Skeletal muscle cell (primary cell): ENCODE data around the gene ARMC2.
A peak's percentile ranks its signal among the peaks of the same experiment; 100 is the strongest.

Experiments
- DNase-seq: peaks from one replicate; pipeline ENCODE4 v3.0.0-alpha.2; 2010; ENCODE audit warnings: low read depth
- H3K4me3 ChIP-seq: 2 replicates; pipeline ENCODE4 v1.5.1; 2011; ENCODE audit warnings: low read depth, mild to moderate bottlenecking, control low read depth, low read length, moderate library complexity

ARMC2 gene

DNA sequence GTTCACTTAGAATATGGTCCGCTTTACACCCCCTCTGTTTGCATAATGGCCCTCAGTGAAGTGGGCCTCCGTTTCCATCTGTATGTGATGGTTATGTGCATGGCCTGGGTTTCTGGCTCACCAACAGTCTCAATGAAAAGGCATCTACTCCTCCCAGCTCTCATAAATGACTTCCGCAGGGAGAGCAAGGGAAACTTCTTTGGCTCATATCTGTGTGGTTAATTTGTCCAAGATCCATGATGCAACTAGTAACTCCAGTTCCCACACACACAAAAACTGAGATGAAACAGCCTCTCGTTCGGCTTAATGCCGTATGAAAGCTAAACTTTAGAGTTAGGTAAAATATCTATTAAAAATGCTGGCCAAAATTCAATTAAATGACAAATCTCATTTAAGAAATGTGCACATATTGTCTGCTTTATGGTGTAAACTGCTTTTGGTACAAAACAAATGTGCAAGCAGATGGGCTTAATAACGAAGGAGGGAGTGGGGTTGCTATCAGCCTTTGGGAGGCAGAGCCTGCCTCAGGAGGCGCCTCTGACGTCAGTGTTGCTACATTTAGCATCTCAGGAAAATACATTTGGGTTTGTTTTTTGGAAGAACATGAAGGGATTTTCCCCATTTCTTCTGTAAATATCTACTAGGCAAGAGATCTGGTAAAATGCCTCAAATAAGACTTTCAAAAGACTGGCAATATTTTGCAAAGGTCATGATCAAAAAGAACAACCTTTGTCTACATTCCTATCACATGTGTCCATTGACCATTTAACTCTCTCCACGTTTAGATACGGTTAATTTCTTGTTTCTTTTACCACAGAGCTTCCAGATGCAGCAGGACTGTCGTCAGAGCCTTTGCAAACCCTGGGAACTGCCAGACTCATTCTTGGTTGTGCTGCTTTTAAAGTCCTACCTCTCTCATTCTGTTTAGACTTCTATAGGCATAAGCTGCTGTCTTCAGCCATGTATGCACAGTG, 96.8 kb downstream of the ARMC2 start:
- peak; percentile 94 for DNase-seq
- no peak overlapping the region for H3K4me3 ChIP-seq

DNA sequence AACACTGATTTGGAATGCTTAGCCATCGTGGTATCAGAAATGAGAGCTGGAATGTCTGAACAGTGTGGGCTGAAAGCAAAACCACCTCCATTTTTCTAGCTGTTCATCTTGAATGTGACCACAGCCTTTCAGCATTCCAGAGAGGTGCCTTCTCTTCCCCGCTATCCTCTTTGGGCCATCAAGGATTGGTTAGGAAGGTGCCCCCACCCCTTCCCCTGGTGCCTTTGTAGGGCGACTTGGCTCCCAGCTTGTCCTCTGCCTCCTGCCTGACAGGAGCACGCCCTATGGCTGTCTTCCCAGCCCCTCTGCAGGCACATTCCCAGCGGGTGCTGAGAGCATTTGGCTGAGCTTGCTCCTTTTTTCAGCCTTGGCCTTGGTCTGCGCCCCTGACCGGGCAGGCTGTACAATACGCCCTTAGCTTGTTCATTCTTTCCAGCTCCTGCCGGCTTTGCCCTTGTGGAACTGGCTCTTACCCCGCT, 97.5 kb downstream of the ARMC2 start:
- no peak overlapping the region for H3K4me3 ChIP-seq
- DNase-seq, result no peak

DNA sequence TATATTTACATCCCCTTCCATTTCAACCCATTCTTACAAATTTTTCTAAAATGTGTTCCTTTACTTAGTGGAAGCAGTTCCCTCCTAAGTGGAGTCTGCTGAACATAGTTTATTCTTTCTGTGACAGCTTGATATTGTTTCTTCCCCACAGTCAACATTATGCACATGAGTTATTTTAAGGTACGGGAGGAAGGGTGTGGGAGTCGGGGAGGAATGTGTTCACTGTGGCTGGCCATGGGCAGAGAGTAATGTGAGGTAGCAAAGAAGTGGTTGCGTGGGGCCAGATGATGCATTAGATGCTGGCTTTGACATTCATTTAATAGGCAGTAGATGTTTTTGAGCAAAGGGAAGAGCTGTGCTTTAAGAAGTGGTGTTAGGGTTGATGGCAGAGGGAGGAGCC, 98.5 kb downstream of the ARMC2 start:
- DNase-seq, result no peak
- H3K4me3 ChIP-seq, result no peak overlapping the region

DNA sequence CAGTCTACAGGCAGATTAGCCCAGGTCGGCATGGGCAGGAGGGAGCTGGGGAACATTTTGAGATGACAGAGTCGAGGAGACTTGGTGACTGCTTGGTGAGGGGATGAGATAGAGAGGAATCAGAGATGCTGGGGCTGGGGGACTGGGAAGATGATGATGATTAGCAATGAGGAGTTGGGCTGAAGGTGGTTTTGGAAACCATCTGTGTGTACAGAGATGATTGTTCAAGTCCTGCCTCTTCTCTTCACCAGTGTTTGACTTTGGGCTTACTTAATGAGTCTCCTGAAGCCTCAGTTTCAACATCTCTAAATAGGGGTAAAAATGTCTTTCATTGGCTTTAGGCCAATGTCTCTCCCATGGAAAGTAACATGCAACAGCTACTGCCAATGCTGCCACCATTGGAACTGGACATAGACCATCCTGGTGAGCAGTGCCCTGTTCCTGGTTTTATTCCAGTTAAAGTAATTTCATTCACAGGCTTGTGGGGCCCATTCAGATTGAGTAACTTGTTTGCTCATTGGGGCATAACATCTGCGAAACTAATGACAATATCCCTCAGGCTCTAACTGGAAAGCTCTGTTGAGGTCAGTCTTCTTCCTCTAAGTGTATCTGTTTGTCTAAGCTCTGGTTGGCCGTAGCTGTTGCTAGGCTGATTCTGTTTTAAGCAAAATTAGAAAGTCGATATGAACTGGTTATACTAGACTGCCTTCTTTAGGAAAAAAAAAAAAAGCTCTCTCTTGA, 99.1 kb downstream of the ARMC2 start:
- DNase-seq, result peak; percentile 75
- no peak overlapping the region for H3K4me3 ChIP-seq

DNA sequence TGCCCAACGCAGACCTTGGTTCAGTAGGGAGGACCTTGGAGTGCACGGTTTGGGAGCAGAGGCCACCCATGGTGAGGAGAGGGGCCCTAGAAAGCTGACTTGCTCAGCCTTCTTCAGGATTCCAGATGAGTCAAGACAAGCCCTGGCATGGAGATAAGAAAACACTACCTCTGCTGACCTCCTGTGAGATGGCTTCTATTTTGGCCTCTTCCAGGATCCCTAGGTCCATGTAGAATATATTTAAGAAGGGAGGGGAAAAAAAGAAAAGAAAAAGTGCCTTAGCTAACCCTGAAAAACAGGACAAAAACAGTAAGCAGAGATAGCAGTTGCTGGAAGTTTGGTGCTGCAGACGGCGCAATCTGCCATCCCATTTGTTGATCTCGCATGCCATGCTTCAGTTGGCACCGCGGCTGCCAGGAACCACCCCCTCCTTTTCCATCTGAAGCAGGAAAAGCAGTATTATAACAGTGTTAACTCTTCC, 100.0 kb downstream of the ARMC2 start:
- no peak for DNase-seq
- no peak overlapping the region for H3K4me3 ChIP-seq

DNA sequence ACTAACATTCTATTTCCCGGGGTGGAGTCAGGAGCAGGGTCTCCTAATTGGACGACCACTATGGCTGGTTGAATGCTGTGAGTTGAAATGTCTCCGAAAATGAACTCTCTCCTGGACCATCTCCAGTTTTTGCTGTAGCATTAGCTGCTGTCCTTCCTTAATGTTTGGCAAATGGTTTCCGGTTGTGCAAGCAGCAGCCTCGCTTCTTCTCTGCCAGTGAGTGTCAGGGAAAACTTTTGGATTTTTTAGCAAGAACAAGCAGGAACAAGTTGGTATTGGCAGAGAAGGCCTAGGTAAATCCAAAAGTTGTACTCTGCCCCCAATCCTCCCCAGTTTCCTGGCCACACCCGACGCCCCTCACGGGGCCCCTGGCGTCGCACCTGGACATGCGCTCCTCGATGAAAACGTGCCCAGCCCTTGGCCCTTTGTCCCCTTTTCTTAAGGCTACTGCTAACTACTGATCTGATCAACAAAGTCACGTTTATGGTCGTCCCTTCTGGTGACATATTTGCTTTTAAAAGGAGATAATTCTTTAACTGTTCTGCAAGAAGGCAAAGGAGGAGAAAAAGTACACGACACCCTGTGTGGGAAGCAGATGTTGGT, 103.2 kb downstream of the ARMC2 start:
- no peak for DNase-seq

DNA sequence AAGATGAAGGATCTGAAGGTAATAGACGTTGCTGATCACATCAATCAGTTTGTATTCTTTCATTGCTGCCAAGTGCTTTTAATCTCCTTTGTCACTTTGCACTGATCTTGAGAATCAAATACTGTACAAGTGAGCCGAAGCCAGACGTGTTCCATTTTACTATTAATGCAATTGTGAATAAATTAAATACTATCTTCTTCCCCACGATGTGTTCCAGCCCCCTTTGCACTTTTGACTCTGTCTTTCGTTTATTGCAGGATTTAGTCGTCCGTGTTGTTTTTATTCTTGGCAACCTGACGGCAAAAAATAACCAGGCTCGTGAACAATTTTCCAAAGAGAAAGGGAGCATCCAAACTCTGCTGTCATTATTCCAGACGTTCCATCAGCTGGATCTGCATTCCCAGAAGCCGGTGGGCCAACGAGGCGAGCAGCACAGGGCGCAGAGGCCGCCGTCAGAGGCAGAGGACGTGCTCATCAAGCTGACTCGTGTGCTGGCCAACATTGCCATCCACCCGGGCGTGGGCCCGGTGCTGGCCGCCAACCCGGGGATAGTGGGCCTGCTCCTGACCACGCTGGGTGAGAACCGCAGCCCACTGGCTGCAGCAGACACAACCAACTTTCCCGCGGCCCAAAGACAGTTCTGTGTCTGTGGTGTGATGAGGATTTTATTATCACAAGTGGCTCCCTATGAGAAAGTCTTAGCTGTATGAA, 104.7 kb downstream of the ARMC2 start:
- DNase-seq, result no peak
- H3K4me3 ChIP-seq, result no peak overlapping the region

More for the DNA sequence above, 103.2 kb downstream of the ARMC2 start:
- H3K4me3 ChIP-seq, result no peak overlapping the region

DNA sequence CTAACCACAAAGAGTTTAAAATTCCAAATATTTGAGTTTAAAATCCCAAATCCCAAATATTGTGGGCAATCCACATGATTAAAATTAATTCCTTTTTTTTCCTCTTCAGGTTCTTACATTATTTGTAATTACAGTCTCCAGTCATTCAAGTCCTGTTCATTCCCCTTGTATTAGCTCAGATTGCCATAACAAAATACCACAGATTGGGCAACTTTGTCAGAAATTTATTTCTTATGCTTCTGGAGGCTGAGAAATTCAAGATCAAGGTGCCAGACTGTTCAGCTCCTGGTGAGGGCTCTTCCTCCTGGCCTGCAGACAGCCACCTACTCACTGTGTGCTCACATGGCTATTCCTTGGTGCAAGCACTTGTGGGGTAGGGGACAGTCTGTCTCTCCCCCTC, 105.5 kb downstream of the ARMC2 start:
- no peak overlapping the region for H3K4me3 ChIP-seq
- DNase-seq, result no peak

DNA sequence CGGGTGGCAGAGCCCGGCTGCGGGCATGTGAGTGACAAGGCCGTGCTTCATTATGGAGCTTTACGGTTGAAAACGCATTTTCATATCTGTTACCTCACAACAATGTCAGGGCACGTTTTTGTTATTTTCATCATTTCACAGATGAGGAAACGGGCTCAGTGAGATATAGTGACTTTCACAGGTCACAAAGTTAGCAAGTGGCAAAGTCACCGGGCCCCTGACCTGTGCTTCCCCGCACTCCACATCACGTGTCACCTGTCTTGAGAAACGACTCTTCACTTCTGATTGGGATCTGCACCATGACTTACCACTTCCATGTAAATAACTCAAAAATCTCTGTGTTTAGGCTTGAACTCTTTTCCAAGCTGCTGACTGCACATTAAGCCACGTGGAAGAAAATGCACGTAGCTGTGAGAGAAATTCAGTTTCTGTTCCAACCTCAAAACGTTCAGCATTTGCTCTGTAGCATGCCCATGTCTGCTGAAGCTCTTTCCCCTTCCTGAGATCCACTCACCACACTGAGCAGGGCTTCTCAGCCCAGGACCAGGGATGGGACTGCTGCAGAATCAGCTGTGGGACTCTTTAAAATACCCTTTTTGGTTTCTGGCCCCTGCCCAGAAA, 107.2 kb downstream of the ARMC2 start:
- no peak for DNase-seq
- H3K4me3 ChIP-seq, result no peak overlapping the region

DNA sequence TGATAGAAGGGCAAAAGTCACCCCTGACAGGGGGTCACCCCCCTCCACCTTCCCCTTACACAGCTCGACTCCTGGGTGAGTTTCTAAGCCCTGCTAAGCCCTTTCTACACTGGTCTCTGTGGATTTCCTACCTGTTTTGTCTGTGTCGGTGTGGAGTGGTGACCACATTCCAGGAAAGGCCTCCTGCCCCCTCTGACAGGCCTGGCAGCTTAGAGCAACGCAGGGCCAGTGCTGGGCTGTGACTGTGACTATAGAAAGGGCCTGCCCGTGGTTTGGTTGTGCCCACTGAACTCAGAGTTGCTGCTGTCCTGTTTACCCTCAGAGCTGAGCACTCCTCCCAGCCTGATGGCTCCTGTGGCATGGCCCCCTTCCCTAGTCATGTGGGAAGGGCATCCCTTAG, 109.0 kb downstream of the ARMC2 start:
- DNase-seq, result no peak
- no peak overlapping the region for H3K4me3 ChIP-seq

DNA sequence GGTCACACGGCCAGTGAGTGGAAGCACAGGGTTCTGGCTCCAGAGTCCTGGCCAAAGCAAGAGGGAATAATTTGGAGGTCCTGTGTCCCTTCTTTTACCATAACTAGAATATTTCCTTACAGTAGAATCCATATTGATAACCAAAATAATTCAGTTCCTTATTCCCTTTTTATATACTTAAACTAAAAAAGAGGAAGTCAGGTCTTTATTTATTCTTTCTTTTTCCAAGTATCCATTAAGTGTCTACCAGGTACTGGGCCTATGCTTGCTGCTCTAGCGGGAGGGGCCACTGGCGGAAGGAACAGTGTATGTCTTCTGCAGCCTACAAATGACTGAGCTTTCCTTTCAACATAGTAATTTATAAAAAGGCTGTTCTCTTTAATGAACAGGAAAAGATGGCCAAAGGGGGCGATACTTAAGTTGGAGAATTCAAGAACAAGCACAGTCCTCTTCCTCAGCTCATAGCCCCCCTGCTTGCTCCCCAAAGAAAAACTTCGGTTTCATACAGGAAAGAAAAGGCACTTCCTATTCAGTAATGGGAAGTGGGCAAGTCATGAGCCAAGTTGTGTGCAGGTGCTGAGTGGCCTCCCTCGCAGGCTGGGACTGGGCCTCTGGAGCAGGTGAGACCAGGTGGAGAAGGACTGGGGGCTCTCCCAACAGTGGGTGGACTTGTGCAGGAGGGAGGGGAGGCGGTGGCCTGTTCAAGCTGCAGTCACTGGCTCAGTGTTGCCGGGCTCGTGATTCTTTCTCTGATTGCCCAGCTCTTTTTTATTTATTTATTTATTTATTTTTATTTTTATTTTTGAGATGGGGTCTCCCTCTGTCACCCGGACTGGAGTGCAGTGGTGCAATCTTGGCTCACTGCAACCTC, 110.9 kb downstream of the ARMC2 start:
- DNase-seq, result no peak
- no peak overlapping the region for H3K4me3 ChIP-seq

DNA sequence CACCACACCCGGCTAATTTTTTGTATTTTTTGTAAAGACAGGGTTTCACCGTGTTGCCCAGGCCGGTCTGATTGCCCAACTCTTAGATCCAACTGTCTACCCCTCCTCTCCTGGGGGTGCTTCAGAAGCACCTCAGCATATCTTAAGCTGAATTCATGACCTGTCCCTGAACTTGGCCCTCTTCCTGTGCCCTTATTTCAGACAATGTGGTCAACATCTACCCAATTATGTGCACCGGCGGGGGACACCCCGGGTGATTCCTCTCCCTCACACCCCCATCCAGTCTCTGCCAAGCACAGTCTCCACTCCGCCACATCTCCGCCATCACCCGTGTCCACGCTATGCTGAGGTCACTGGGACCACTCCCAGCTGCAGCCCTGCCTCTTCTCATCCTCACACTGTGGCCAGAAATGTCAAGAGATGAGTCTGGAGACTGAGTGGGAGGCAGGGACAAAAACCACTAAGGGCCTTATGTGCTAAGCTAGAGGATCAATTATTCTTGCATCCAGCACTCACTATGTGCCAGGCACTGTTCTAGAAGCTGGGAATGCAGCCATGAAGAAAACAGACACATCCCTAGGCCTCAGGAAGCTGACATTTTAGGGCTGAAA, 111.9 kb downstream of the ARMC2 start:
- no peak overlapping the region for H3K4me3 ChIP-seq

DNA sequence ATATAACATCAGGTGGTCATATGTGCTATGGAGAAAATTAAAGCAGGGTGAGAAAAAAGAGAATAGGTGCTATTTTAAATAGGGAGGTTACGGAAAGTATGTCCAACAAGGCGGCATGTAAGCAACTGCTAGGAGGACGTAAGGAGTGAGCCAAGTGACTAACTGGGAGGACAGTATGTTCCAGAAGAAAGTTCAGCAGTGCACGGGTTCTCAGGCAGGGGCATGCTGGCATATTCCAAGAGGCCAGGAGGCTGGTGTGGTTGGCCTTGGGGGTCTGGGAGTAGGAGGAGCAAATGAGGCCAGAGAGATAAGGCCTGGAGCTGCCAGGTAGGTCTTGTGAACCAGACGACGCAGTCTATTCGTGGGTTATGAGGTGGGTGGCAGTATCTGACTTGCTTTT, 112.4 kb downstream of the ARMC2 start:
- no peak overlapping the region for H3K4me3 ChIP-seq
- DNase-seq, result no peak

More for the DNA sequence above, 111.9 kb downstream of the ARMC2 start:
- DNase-seq, result no peak

DNA sequence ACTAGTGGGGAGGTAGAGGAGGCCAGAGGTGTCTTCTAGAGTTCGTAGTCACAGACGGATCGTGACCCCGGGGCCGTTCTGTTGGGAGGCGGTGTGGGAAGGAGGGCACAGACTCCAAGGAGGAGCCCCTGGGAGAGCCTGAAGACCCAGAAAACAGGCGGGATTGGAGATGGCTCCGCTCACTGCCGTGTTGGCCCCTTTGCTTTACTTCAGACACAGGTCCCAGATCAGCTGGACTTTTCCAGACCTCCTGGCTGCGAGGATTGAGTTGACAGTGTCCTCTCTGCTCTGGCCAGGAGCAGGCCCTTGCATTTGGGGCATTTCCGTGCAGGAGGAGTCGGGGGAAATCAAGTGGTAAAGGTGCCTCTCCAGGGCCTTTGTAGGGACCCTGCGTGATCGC, 112.9 kb downstream of the ARMC2 start:
- H3K4me3 ChIP-seq, result no peak overlapping the region
- DNase-seq, result no peak

DNA sequence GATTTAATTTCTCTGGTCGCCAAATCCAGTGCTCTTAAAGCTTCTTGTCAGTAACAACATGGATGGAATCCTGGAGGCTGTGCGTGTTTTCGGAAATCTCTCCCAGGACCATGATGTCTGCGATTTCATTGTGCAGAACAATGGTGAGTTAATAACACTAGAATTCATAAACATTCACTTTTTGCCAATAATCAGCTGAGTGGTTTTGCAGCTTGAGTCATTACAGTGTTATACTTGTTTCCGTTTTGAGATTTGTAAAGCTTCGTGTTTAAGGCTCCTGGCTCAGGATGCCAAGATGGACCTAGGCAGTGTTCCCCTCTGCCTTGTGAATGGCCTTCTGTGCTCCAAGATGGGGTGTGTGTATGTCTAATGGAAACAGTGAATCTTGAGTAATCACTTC, 113.8 kb downstream of the ARMC2 start:
- peak; percentile 75 for DNase-seq

DNA sequence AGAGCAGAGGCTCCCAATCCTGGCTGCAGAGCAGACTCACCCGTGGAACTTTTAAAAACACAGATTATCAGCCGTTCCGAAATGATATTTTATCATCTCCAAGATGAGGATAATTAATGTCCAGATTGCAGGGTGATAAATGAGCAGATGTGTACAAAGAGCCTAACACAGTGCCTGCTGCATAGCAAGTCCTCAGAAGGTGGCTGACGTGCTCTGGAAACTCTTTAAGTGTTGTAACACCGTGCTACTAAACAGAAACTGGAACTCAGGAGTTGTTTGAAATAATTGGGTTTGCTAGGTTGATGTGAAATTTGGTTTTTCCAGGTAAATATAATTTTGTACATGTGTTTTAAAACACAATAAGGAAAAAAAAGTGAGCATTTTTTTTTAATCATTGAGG, 118.0 kb downstream of the ARMC2 start:
- H3K4me3 ChIP-seq, result no peak overlapping the region
- no peak for DNase-seq

More for the DNA sequence above, 113.8 kb downstream of the ARMC2 start:
- no peak overlapping the region for H3K4me3 ChIP-seq

DNA sequence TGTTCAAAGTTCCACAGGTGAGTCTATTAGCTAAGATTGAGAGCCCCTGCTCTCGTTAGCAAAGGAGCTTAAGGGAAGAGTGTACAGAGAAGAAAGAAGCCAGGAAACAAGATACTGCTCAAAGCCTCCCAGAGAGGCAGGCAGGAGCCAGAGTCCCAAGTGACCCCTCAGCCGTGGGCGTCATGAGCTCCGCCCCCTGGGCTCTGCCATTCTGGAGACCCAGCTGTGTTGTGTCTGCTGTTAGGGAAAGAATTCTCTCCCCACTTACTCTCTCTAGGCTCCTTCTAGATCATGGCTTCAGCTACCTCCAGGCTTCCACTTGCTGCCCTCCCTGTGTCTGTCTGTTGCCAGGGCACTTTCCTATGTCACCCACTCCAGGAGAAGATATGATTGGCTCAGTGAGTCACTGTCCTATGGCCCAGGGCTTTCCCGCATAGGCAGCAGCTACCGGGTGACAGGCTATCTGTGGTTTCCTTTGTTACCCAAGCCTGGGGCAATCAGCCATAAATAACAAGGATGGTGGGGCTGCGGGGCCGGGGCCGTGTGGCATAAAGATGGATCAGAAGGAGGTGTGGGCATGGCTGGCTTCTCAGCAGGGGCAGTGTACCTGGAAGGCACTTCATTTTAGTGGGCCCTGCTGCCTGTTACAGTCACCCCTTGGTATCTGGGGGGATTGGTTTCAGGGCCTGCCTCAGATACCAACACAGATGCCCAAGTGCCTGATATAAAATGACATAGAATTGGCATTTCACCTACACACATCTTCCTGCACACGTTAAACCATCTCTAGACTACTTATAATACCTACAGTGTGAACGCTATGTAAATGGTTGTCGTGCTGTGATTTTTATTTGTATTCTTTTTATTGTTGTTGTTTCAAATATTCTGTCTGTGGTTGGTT, 118.9 kb downstream of the ARMC2 start:
- no peak for DNase-seq
- no peak overlapping the region for H3K4me3 ChIP-seq
